Left ventricle myocardium inferior (tissue), 1 donor: ENCODE data around the gene IRF9. TPM values are rescaled to one million over a fixed set of nuclear protein-coding genes. Genes with fewer than 3 reads are reported as not detected.

Experiments
- DNase-seq: peaks from one replicate; pipeline ENCODE4 v3.0.0-alpha.2; 2020
- H3K27ac ChIP-seq: fragments of 200-600 bp; replicated peaks from 2 replicates; pipeline ENCODE4 v1.8.0; 2021
- H3K27me3 ChIP-seq: fragments of 200-600 bp; 2 replicates; pipeline ENCODE4 v1.8.0; 2021; ENCODE audit warnings: low read depth
- H3K36me3 ChIP-seq: fragments of 200-600 bp; 2 replicates; pipeline ENCODE4 v1.8.0; 2021
- H3K4me1 ChIP-seq: fragments of 200-600 bp; 2 replicates; pipeline ENCODE4 v1.8.0; 2021
- H3K4me3 ChIP-seq: fragments of 200-600 bp; 2 replicates; pipeline ENCODE4 v1.8.0; 2021; ENCODE audit warnings: mild to moderate bottlenecking, moderate library complexity
- H3K9me3 ChIP-seq: fragments of 200-600 bp; replicated peaks from 2 replicates; pipeline ENCODE4 v1.8.0; 2021
- intact Hi-C: fragments of 100-400 bp; cut with micrococcal nuclease; formaldehyde crosslinking; loops from one replicate; pipeline ENCODE4 v1.11.0; 2022
- total RNA-seq: library from RNA; stranded (reverse); fragmentation: NEBNext Ultra II Directional; extraction: Animal tissue kit (Norgen Biotek cat#: 25700); gene quantifications from one replicate; pipeline ENCODE4 v1.2.1, GENCODE V29; 2021
- TF ChIP-seq, protein P1 (sequence below): fragments of 200-600 bp; IDR thresholded peaks from 2 replicates; pipeline ENCODE4 v1.8.0; 2021; ENCODE audit warnings: antibody characterized with exemption, mild to moderate bottlenecking, borderline replicate concordance
- donor health status: DM: no; HTN: yes; CAD: no; lungs with severe emphysema.

Gene IRF9
- total RNA-seq, 1 donor from 2014 or later = 24.0 TPM

- Histone ChIP-seq H3K4me1 (peaks cover 34% of the 10 kb centered on the region), H3K36me3 (peaks cover 67% of the 10 kb centered on the region), H3K4me3 (no peak overlapping the region), H3K27ac (no peak overlapping the region), H3K27me3 (no peaks in the 10 kb centered on the region), H3K9me3 (no peaks in the 10 kb centered on the region)
- TF ChIP-seq, protein P1, sequence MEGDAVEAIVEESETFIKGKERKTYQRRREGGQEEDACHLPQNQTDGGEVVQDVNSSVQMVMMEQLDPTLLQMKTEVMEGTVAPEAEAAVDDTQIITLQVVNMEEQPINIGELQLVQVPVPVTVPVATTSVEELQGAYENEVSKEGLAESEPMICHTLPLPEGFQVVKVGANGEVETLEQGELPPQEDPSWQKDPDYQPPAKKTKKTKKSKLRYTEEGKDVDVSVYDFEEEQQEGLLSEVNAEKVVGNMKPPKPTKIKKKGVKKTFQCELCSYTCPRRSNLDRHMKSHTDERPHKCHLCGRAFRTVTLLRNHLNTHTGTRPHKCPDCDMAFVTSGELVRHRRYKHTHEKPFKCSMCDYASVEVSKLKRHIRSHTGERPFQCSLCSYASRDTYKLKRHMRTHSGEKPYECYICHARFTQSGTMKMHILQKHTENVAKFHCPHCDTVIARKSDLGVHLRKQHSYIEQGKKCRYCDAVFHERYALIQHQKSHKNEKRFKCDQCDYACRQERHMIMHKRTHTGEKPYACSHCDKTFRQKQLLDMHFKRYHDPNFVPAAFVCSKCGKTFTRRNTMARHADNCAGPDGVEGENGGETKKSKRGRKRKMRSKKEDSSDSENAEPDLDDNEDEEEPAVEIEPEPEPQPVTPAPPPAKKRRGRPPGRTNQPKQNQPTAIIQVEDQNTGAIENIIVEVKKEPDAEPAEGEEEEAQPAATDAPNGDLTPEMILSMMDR = no peak
- no peak for DNase-seq
- intact Hi-C loops = no loop called here
Observed at GRCh38 chr14:24167469-24168114, 6.5 kb downstream of the IRF9 start.

- peak within 1 kb of the TSS; percentile 56 for H3K4me3 ChIP-seq
- no peaks in the 10 kb centered on the region for H3K27me3 ChIP-seq
- H3K4me1 ChIP-seq = peaks cover 13% of the 10 kb centered on the region
- no peaks in the 10 kb centered on the region for H3K9me3 ChIP-seq
- peaks cover 34% of the 10 kb centered on the region for H3K36me3 ChIP-seq
- peak; percentile 61 for DNase-seq
- intact Hi-C loops = no loop called here
- TF ChIP-seq, protein P1 = no peak
- no peak within 1 kb of the TSS for H3K27ac ChIP-seq
Observed at GRCh38 chr14:24171422-24172260, 10.6 kb downstream of the IRF9 start, which contains the start of gene REC8. REC8 (plus strand) TSS chr14:24172080; CDS start chr14:24172553, 473 bp downstream.

DNA sequence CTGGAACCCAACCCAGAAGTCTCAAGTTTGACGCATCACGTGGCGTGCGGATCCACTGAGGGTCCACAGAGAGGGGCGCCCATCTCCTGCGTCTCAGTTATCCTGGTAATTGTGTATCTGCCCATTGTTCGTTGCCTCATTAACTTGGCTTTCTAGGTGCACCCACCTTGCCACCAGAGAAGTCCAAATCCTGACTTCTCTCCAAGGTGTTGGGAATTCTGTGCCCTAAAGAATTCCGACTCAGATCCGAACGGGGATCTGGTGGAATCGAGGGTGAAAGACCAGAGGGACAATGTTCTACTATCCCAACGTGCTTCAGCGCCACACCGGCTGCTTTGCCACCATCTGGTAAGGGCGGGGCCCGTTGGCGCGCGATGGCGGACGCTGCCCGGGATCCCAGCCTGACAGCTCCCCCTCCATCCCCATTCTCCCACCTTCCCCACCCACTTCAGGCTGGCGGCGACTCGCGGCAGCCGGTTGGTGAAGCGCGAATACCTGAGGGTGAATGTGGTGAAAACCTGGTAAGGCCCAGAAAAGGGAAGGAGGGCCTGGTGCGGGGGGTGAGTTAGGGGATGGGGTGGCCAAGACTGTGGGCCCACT, 11.3 kb downstream of the IRF9 start:
- peaks cover 13% of the 10 kb centered on the region for H3K4me1 ChIP-seq
- no peaks in the 10 kb centered on the region for H3K9me3 ChIP-seq
- H3K4me3 ChIP-seq = peak overlapping the region; percentile 56
- TF ChIP-seq, protein P1 = no peak
- peaks cover 34% of the 10 kb centered on the region for H3K36me3 ChIP-seq
- intact Hi-C loops = no loop called here
- DNase-seq = no peak
- H3K27ac ChIP-seq = no peak overlapping the region
- H3K27me3 ChIP-seq = no peaks in the 10 kb centered on the region

DNA sequence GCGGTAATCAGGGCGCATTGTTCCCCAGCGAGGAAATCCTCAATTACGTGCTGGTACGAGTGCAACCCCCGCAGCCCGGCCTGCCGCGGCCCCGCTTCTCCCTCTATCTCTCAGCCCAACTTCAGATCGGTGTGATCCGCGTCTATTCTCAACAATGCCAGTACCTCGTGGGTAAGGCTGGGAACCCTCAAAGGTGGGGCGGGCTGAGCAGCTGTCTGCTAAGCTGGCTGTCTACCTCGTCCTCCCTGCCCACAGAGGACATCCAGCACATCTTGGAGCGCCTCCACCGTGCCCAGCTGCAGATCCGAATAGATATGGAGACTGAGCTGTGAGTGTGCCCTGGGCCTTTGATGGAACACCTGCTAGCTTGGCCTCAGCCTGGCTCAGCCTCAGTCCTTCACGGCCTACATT, 11.8 kb downstream of the IRF9 start:
- TF ChIP-seq, protein P1 = no peak
- DNase-seq = no peak
- H3K4me3 ChIP-seq = no peak overlapping the region
- H3K36me3 ChIP-seq = peaks cover 34% of the 10 kb centered on the region
- intact Hi-C loops = no loop called here
- peaks cover 13% of the 10 kb centered on the region for H3K4me1 ChIP-seq
- H3K27me3 ChIP-seq = no peaks in the 10 kb centered on the region
- no peak overlapping the region for H3K27ac ChIP-seq
- no peaks in the 10 kb centered on the region for H3K9me3 ChIP-seq

DNA sequence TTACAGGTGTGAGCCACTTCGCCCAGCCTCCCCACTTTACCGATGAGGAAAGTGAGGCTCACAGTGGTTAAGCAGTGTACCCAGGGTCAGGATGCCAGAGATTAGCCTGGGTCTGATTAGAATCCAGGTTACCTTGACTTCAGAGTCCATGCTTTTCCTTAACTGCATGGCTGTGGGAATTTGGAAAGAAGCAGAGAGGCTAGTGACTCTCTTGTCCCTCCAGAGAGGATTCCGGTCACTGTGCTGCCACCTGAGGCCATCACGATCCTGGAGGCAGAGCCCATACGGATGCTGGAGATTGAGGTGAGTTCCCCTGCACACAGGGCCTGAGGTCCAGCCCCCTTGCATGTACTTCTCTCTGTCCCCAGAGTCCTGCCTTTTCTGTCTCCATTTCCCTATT, 15.5 kb downstream of the IRF9 start:
- no peak overlapping the region for H3K27ac ChIP-seq
- no peak for DNase-seq
- intact Hi-C loops = no loop called here
- peaks cover 44% of the 10 kb centered on the region for H3K36me3 ChIP-seq
- H3K4me1 ChIP-seq = peaks cover 25% of the 10 kb centered on the region
- TF ChIP-seq, protein P1 = no peak
- no peak overlapping the region for H3K4me3 ChIP-seq
- H3K27me3 ChIP-seq = no peaks in the 10 kb centered on the region
- no peaks in the 10 kb centered on the region for H3K9me3 ChIP-seq
